ENCODE results near the gene ERBB3. TPM values are rescaled to one million over a fixed set of nuclear protein-coding genes. Genes with fewer than 3 reads are reported as not detected.

Gene ERBB3
- 10 to 100 TPM in 1 of 4 donors, 1 to 10 TPM in 2, under 1 TPM in 1; 0.77 to 29.0 (median 6.5) TPM for total RNA-seq

GRCh38 chr12:56079723-56080555, at the start of gene ERBB3:
Gene ERBB3 (plus strand): TSS chr12:56080165. CDS start chr12:56080301, 136 bp downstream.
- H3K27me3 ChIP-seq: no peaks in the 10 kb centered on the region
- peak within 1 kb of the TSS; percentile 45 to 46 for H3K4me3 ChIP-seq
- no peaks in the 10 kb centered on the region for H3K9me3 ChIP-seq
- no peaks in the 10 kb centered on the region for H3K36me3 ChIP-seq
- peak in 1 of 4 experiments; percentile 47 for TF ChIP-seq CTCF (IDR thresholded peaks at IDR 0.05)
- TF ChIP-seq POLR2A (IDR thresholded peaks at IDR 0.05): peak in 1 of 2 donors; percentile 33
- DNase-seq: peak; percentile 76 to 77
- intact Hi-C loops (cut with DNase I; ENCODE audit: low total_unique reads): no loop called here
- peaks cover 0 to 4% of the 10 kb centered on the region in 2 donors for H3K4me1 ChIP-seq
- peak within 1 kb of the TSS; percentile 73 to 81 for H3K27ac ChIP-seq

- intact Hi-C loops (cut with DNase I; ENCODE audit: low total_unique reads): no loop called here
- no peak for TF ChIP-seq POLR2A (IDR thresholded peaks at IDR 0.05)
- TF ChIP-seq CTCF (IDR thresholded peaks at IDR 0.05): no peak
- Histone ChIP-seq H3K9me3 (no peaks in the 10 kb centered on the region), H3K4me3 (no peak overlapping the region), H3K27ac (no peak overlapping the region), H3K27me3 (no peaks in the 10 kb centered on the region), H3K4me1 (no peaks in the 10 kb centered on the region), H3K36me3 (no peaks in the 10 kb centered on the region)
- DNase-seq: no peak
These were observed 48.0 kb upstream of the ERBB3 start for GRCh38 chr12:56031987-56032386.

- H3K27ac ChIP-seq: no peak overlapping the region
- H3K4me3 ChIP-seq: no peak overlapping the region
- no peaks in the 10 kb centered on the region for H3K9me3 ChIP-seq
- H3K4me1 ChIP-seq: no peaks in the 10 kb centered on the region
- H3K27me3 ChIP-seq: no peaks in the 10 kb centered on the region
- TF ChIP-seq POLR2A (IDR thresholded peaks at IDR 0.05) (no peak), CTCF (IDR thresholded peaks at IDR 0.05) (no peak)
- intact Hi-C loops (cut with DNase I; ENCODE audit: low total_unique reads): no loop called here
- no peak for DNase-seq
- H3K36me3 ChIP-seq: no peaks in the 10 kb centered on the region
These were observed 45.2 kb upstream of the ERBB3 start for GRCh38 chr12:56034586-56035332.

- Histone ChIP-seq H3K4me1 (no peaks in the 10 kb centered on the region), H3K9me3 (no peaks in the 10 kb centered on the region), H3K27ac (no peak overlapping the region), H3K4me3 (no peak overlapping the region), H3K27me3 (no peaks in the 10 kb centered on the region), H3K36me3 (no peaks in the 10 kb centered on the region)
- intact Hi-C loops (cut with DNase I; ENCODE audit: low total_unique reads): no loop called here
- no peak for DNase-seq
- TF ChIP-seq CTCF (IDR thresholded peaks at IDR 0.05) (no peak), POLR2A (IDR thresholded peaks at IDR 0.05) (no peak)
These were observed 42.8 kb upstream of the ERBB3 start for GRCh38 chr12:56037161-56037560.
